ENCODE results near the gene PLXNA4. TPM values are rescaled to one million over a fixed set of nuclear protein-coding genes. Genes with fewer than 3 reads are reported as not detected.
"Not testable (repeated sequence)": the region's sequence is repeated elsewhere in the genome, so short reads cannot be mapped to it uniquely, and the experiment has no call there.

The PLXNA4 gene
- total and polyA plus RNA-seq, 11 donors = 1.8 to 22.1 (median 10.5) TPM

DNA sequence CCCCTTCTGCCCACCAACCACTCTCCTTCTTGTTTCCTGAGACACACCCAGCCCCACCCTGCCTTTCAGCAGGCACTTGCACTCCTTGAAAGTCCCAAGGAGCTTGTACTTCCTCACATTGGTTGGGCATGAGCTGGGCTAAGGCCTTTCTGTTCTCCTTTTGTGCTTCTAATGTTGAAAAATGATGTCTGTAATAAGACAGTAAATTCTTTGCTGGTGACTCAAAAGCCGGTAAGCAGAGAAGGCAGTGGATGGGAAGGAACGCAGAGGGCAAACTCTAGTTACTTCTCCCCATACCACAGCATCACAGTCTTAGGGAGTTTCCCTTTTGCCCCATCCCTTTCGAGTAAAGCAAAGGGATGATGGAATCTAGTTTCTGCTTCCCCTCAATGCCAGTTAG lies 185.6 kb downstream of the PLXNA4 start:
- TF ChIP-seq, protein P1, sequence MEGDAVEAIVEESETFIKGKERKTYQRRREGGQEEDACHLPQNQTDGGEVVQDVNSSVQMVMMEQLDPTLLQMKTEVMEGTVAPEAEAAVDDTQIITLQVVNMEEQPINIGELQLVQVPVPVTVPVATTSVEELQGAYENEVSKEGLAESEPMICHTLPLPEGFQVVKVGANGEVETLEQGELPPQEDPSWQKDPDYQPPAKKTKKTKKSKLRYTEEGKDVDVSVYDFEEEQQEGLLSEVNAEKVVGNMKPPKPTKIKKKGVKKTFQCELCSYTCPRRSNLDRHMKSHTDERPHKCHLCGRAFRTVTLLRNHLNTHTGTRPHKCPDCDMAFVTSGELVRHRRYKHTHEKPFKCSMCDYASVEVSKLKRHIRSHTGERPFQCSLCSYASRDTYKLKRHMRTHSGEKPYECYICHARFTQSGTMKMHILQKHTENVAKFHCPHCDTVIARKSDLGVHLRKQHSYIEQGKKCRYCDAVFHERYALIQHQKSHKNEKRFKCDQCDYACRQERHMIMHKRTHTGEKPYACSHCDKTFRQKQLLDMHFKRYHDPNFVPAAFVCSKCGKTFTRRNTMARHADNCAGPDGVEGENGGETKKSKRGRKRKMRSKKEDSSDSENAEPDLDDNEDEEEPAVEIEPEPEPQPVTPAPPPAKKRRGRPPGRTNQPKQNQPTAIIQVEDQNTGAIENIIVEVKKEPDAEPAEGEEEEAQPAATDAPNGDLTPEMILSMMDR (IDR thresholded peaks at IDR 0.05) = no peak
- TF ChIP-seq POLR2A (IDR thresholded peaks at IDR 0.05) = no peak
- intact Hi-C loops (cut with DNase I) = loop anchor here in 8 of 10 donors (5.0 to 10.0 kb wide), 6 partner anchors 63 to 187 kb away; partner anchors contain the start of gene PLXNA4 (in 2 of the 8)
- no peak overlapping the region for H3K4me3 ChIP-seq
- H3K4me1 ChIP-seq = peaks cover 0 to 38% (median 21%) of the 10 kb centered on the region in 12 donors
- no peaks in the 10 kb centered on the region for H3K27me3 ChIP-seq
- DNase-seq (no peak), ATAC-seq (no peak)
- peak overlapping the region in 1 of 12 donors; percentile 33 for H3K27ac ChIP-seq
- no peaks in the 10 kb centered on the region for H3K36me3 ChIP-seq
- no peaks in the 10 kb centered on the region for H3K9me3 ChIP-seq
- 78 to 87% (median 85%) methylated on average over 3 of the region's 3 CpGs for WGBS, 4 donors

DNA sequence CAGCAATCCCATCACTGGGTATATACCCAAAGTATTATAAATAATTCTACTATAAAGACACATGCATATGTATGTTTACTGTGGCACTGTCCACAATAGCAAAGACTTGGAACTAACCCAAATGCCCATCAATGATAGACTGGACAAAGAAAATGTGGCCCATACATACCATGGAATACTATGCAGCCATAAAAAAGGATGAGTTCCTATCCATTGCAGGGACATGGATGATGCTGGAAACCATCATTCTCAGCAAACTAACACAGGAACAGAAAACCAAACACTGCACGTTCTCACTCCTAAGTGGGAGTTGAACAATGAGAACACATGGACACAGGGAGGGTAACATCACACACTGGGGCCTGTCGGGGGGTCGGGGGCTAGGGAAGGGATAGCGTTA lies 186.2 kb downstream of the PLXNA4 start:
- not testable (repeated sequence) for H3K4me3 ChIP-seq, H3K9me3 ChIP-seq, H3K36me3 ChIP-seq, DNase-seq, H3K27ac ChIP-seq, ATAC-seq, H3K27me3 ChIP-seq
- intact Hi-C loops (cut with DNase I) = loop anchor here in 8 of 10 donors (5.0 to 10.0 kb wide), 6 partner anchors 63 to 187 kb away; partner anchors contain the start of gene PLXNA4 (in 2 of the 8)
- WGBS, 4 donors = 91 to 97% (median 94%) methylated on average over 4 of the region's 4 CpGs
- H3K4me1 ChIP-seq = peaks cover 0 to 35% (median 15%) of the 10 kb centered on the region in 12 donors

DNA sequence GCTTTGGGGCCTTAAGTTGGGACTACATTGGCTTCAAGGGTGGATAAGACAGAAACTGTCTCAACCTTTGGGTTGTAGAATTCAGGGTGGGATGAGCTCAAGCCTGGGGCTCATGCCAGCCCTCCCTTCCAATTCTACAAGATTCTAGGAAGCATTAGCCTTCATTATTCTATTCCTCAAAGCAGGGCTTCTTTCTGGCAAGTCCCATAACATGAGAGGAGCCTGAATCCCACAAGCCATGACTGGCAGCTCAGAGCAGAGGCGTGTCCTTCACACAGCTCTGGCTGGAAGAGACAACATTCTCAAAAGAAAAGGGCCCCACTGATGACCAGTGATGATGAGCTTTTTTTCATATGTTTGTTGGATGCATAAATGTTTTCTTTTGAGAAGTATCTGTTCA lies 187.6 kb downstream of the PLXNA4 start:
- TF ChIP-seq POLR2A (IDR thresholded peaks at IDR 0.05) = no peak
- TF ChIP-seq, protein P1 (IDR thresholded peaks at IDR 0.05) = no peak
- intact Hi-C loops (cut with DNase I) = no loop called here
- no peaks in the 10 kb centered on the region for H3K27me3 ChIP-seq
- ATAC-seq (no peak), DNase-seq (no peak)
- H3K4me3 ChIP-seq = no peak overlapping the region
- no peaks in the 10 kb centered on the region for H3K9me3 ChIP-seq
- peaks cover 0 to 25% (median 4%) of the 10 kb centered on the region in 12 donors for H3K4me1 ChIP-seq
- no peak overlapping the region for H3K27ac ChIP-seq
- WGBS, 4 donors = 83 to 92% (median 88%) methylated on average over 1 of the region's 1 CpG
- H3K36me3 ChIP-seq = no peaks in the 10 kb centered on the region

DNA sequence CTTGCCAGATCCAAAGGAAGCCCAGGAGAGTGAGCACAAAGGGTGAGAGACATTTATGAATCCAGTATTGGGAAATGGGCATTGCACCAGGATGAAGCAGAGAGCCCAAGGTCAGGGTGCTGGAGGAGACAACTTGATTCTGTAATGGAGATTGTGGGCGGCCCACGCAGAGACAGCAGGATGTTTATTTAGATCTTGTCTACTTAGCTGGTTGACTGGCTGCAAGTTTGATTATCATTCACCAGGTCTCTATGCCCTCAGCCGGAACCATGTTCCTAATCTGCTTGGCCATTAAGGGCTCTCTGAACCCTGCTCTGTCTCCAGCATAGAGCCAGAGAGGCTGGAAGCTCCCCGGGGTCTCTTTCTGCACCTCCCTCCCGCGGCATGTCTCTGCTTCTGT lies 188.7 kb downstream of the PLXNA4 start:
- TF ChIP-seq, protein P1 (IDR thresholded peaks at IDR 0.05) = no peak
- no peak for TF ChIP-seq POLR2A (IDR thresholded peaks at IDR 0.05)
- H3K4me3 ChIP-seq = no peak overlapping the region
- DNase-seq (no peak), ATAC-seq (no peak)
- intact Hi-C loops (cut with DNase I) = no loop called here
- H3K9me3 ChIP-seq = no peaks in the 10 kb centered on the region
- H3K4me1 ChIP-seq = peaks cover 0 to 21% (median 3%) of the 10 kb centered on the region in 12 donors
- no peak overlapping the region for H3K27ac ChIP-seq
- no peaks in the 10 kb centered on the region for H3K36me3 ChIP-seq
- 66 to 86% (median 73%) methylated on average over 6 of the region's 6 CpGs for WGBS, 4 donors
- H3K27me3 ChIP-seq = no peaks in the 10 kb centered on the region

DNA sequence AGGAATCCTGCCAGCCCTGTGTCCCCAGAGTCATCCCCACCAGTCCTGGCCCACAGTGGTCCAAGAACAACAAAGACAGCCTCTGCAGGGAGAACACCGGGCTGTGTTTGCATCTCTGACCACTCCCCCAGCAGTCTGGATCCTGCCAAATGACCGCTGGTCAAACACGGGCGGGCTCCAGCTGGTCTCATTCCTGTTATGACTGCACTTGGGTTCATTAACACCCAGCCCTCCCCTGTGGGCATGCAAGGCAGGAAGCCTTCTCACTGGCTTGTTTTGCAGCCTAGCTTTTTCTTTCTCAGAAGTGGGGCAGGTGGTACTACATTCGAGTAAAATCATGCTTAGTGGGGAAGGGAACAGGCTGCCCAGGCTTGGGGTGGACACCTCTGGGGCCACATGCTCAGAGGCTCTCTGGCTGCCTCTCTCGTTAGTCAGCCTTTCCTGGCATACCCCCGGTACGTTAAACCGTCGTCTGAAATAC lies 190.0 kb downstream of the PLXNA4 start:
- no peaks in the 10 kb centered on the region for H3K36me3 ChIP-seq
- H3K4me3 ChIP-seq = no peak overlapping the region
- 27 to 52% (median 34%) methylated on average over 10 of the region's 10 CpGs for WGBS, 4 donors
- DNase-seq (peak in 4 of 5 donors; percentile 37 to 78 (median 56)), ATAC-seq (peak; percentile 79 to 86 (median 81))
- no peak overlapping the region for H3K27ac ChIP-seq
- H3K4me1 ChIP-seq = peaks cover 0 to 27% (median 6%) of the 10 kb centered on the region in 12 donors
- no peak for TF ChIP-seq POLR2A (IDR thresholded peaks at IDR 0.05)
- TF ChIP-seq, protein P1 (IDR thresholded peaks at IDR 0.05) = no peak
- H3K9me3 ChIP-seq = no peaks in the 10 kb centered on the region
- intact Hi-C loops (cut with DNase I) = no loop called here
- H3K27me3 ChIP-seq = no peaks in the 10 kb centered on the region
